Measurements from ENCODE around the gene CENPC.

GRCh38 chr4:67446811-67447210 is 98.5 kb downstream of the CENPC start:
- TF ChIP-seq CTCF (IDR thresholded peaks at IDR 0.05; ENCODE audit: low read depth, low read length) (no peak), EZH2phosphoT487 (IDR thresholded peaks at IDR 0.05; ENCODE audit: low read depth) (no peak)

Measured in OCI-LY3 (cell line).